GM12872 (cell line): Measurements from ENCODE around the gene DNAAF1.

Source experiments
- CTCF ChIP-seq: IDR thresholded peaks from 3 replicates; pipeline ENCODE4 v1.5.1; 2011; ENCODE audit warnings: low read depth, mild to moderate bottlenecking, low read length, moderate library complexity; ENCODE audit not compliant: insufficient read depth

DNAAF1 gene

GRCh38 chr16:84225126-84225525, 80.0 kb downstream of the DNAAF1 start:
- no peak for TF ChIP-seq CTCF

GRCh38 chr16:84225571-84225970, 80.5 kb downstream of the DNAAF1 start:
- no peak for TF ChIP-seq CTCF

- no peak for TF ChIP-seq CTCF
Measured at GRCh38 chr16:84226026-84226425, 80.9 kb downstream of the DNAAF1 start.
